Uterus (tissue), 4 donors: ENCODE results near the gene CRTC3. TPM values are rescaled to one million over a fixed set of nuclear protein-coding genes. Genes with fewer than 3 reads are reported as not detected.

Source experiments
- DNase-seq, 2 donors: peaks; one replicate each; pipeline ENCODE4 v3.0.0-alpha.2; 2019 to 2020
- H3K27ac ChIP-seq, 2 donors: fragments of 200-600 bp; sonication (generic); 1 replicate in 1 of 2; 2 replicates in 1 of 2; pipeline ENCODE4 v1.5.1; 2016 to 2018
- H3K27me3 ChIP-seq, 2 donors: fragments of 200-600 bp; sonication (generic); one replicate each; pipeline ENCODE4 v1.5.1; 2018 to 2019; ENCODE audit warnings: control low read depth in 1 of 2
- H3K36me3 ChIP-seq, 2 donors: fragments of 200-600 bp; sonication (generic); one replicate each; pipeline ENCODE4 v1.5.1; 2019; ENCODE audit warnings: control low read depth in 1 of 2
- H3K4me1 ChIP-seq, 2 donors: fragments of 200-600 bp; sonication (generic); one replicate each; pipeline ENCODE4 v1.5.1; 2018 to 2019; ENCODE audit warnings: control low read depth in 1 of 2
- H3K4me3 ChIP-seq, 2 donors: fragments of 200-600 bp; sonication (generic); 1 replicate in 1 of 2; 2 replicates in 1 of 2; pipeline ENCODE4 v1.5.1; 2018 to 2019; ENCODE audit warnings: mild to moderate bottlenecking in 1 of 2
- H3K9me3 ChIP-seq, 2 donors: fragments of 200-600 bp; sonication (generic); one replicate each; pipeline ENCODE4 v1.5.1; 2019; ENCODE audit warnings: control low read depth in 1 of 2
- POLR2A ChIP-seq, 2 donors: fragments of 450-650 bp; IDR thresholded peaks; one replicate each; pipeline ENCODE4 v1.6.1; 2016; ENCODE audit warnings: antibody characterized with exemption in 2 of 2, mild to moderate bottlenecking in 1 of 2, moderate library complexity in 1 of 2
- intact Hi-C: fragments of 100-400 bp; cut with DNase I; formaldehyde crosslinking; loops from one replicate; pipeline ENCODE4 v1.15.1; 2023; ENCODE audit warnings: low total_unique reads
- total RNA-seq, 4 donors: library from RNA; depleted of rRNA in 3 of 4; stranded (reverse); fragments of >200 nt in 3 of 4; gene quantifications; one replicate each; pipeline versions ENCODE4 v1.1.0 to v1.2.4, GENCODE V29; 2014 to 2023
- TF ChIP-seq, protein P1 (sequence below), 4 experiments: fragments of 200-600 bp in 2 of 4; fragments of 450-650 bp in 2 of 4; sonication (generic) in 2 of 4; IDR thresholded peaks; one replicate each; pipeline ENCODE4 v1.5.1; 2016 to 2019; ENCODE audit warnings: antibody characterized with exemption in 4 of 4, mild to moderate bottlenecking in 2 of 4, moderate library complexity in 1 of 4
- donor health status: DM: yes; HTN: yes; CAD: no.

CRTC3 gene
- total RNA-seq, 4 donors from 2014 or later = 18.4 to 89.4 (median 40.9) TPM

DNA sequence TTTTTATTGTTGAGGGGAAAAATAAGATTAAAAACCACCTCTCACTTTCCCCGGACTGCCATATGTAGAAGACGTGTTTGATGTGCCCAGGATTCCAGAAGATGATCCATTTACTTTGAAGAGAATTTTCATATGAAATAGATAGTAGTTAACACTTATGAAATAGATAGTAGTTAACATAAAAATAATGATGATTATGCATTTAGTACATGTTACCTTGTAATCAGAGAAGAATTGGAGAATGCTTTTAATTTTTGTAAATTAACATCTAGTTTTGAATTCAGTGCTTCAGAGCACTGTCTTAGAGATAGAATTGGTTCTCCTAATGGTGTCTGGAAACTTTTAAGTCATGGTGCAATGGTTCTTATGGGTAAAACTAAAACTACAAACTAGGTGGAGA is 46.1 kb upstream of the CRTC3 start:
- intact Hi-C loops = loop anchor here (5.0 kb wide), 1 partner anchor 161 kb away; no protein-coding TSS in a partner anchor
- Histone ChIP-seq H3K4me1 (no peaks in the 10 kb centered on the region), H3K36me3 (no peaks in the 10 kb centered on the region), H3K9me3 (no peaks in the 10 kb centered on the region), H3K4me3 (no peak overlapping the region), H3K27ac (no peak overlapping the region), H3K27me3 (no peaks in the 10 kb centered on the region)
- TF ChIP-seq, protein P1, sequence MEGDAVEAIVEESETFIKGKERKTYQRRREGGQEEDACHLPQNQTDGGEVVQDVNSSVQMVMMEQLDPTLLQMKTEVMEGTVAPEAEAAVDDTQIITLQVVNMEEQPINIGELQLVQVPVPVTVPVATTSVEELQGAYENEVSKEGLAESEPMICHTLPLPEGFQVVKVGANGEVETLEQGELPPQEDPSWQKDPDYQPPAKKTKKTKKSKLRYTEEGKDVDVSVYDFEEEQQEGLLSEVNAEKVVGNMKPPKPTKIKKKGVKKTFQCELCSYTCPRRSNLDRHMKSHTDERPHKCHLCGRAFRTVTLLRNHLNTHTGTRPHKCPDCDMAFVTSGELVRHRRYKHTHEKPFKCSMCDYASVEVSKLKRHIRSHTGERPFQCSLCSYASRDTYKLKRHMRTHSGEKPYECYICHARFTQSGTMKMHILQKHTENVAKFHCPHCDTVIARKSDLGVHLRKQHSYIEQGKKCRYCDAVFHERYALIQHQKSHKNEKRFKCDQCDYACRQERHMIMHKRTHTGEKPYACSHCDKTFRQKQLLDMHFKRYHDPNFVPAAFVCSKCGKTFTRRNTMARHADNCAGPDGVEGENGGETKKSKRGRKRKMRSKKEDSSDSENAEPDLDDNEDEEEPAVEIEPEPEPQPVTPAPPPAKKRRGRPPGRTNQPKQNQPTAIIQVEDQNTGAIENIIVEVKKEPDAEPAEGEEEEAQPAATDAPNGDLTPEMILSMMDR (IDR thresholded peaks at IDR 0.05) = no peak
- TF ChIP-seq POLR2A (IDR thresholded peaks at IDR 0.05) = no peak
- no peak for DNase-seq

DNA sequence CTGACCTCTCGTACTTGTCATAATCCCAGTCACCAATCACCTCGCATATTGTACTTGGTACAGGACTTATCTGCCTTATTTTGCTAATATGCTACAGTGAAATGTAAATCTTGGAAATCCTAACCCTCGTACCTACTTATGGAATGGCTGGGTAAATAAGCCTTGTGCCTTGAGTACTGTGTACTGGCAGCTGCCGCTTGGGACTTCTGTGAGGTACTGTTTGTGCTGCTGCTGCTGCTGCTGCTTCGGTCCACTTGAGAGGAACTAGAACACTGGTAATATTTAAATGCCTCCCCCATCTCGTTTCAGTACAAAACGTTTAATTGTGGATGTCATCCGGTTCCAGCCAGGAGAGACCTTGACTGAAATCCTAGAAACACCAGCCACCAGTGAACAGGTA is 42.5 kb upstream of the CRTC3 start:
- no peaks in the 10 kb centered on the region for H3K4me1 ChIP-seq
- no peaks in the 10 kb centered on the region for H3K9me3 ChIP-seq
- DNase-seq = no peak
- no peaks in the 10 kb centered on the region for H3K36me3 ChIP-seq
- no peak overlapping the region for H3K4me3 ChIP-seq
- intact Hi-C loops = no loop called here
- TF ChIP-seq, protein P1 (IDR thresholded peaks at IDR 0.05) = no peak
- no peak for TF ChIP-seq POLR2A (IDR thresholded peaks at IDR 0.05)
- no peaks in the 10 kb centered on the region for H3K27me3 ChIP-seq
- no peak overlapping the region for H3K27ac ChIP-seq

DNA sequence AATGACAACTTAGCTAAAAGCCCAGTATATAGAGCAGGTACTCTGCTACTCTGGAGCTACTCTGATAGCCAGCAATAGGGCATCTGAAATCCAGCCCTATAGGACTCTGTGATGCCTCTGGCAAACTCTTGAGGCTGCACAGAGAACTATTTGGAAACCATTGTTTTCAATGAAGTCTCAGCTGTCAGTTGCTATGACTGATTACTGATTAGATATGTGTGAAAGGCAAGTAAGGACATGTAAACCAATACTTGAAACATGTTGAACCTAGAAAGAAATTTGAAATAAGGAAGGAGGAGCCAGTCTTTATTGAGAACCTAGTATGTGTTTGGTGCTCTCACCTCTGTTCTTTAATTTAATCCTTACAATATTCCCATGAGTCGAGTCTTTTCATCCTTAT is 40.2 kb upstream of the CRTC3 start:
- no peak overlapping the region for H3K27ac ChIP-seq
- no peaks in the 10 kb centered on the region for H3K36me3 ChIP-seq
- TF ChIP-seq POLR2A (IDR thresholded peaks at IDR 0.05) = no peak
- no peak for DNase-seq
- no peaks in the 10 kb centered on the region for H3K9me3 ChIP-seq
- H3K4me1 ChIP-seq = no peaks in the 10 kb centered on the region
- intact Hi-C loops = no loop called here
- H3K27me3 ChIP-seq = no peaks in the 10 kb centered on the region
- H3K4me3 ChIP-seq = no peak overlapping the region

- no peaks in the 10 kb centered on the region for H3K36me3 ChIP-seq
- H3K9me3 ChIP-seq = no peaks in the 10 kb centered on the region
- no peak for DNase-seq
- H3K27ac ChIP-seq = no peak overlapping the region
- H3K4me3 ChIP-seq = no peak overlapping the region
- no peaks in the 10 kb centered on the region for H3K4me1 ChIP-seq
- intact Hi-C loops = no loop called here
- TF ChIP-seq, protein P1 (IDR thresholded peaks at IDR 0.05) = no peak
- TF ChIP-seq POLR2A (IDR thresholded peaks at IDR 0.05) = no peak
- H3K27me3 ChIP-seq = no peaks in the 10 kb centered on the region
Measured at GRCh38 chr15:90489944-90490343, 39.8 kb upstream of the CRTC3 start.

- H3K9me3 ChIP-seq = no peaks in the 10 kb centered on the region
- no peaks in the 10 kb centered on the region for H3K36me3 ChIP-seq
- intact Hi-C loops = no loop called here
- no peak for TF ChIP-seq POLR2A (IDR thresholded peaks at IDR 0.05)
- TF ChIP-seq, protein P1 (IDR thresholded peaks at IDR 0.05) = no peak
- no peaks in the 10 kb centered on the region for H3K4me1 ChIP-seq
- no peaks in the 10 kb centered on the region for H3K27me3 ChIP-seq
- DNase-seq = no peak
- H3K27ac ChIP-seq = no peak overlapping the region
- H3K4me3 ChIP-seq = no peak overlapping the region
Measured at GRCh38 chr15:90493647-90494046, 36.1 kb upstream of the CRTC3 start.

DNA sequence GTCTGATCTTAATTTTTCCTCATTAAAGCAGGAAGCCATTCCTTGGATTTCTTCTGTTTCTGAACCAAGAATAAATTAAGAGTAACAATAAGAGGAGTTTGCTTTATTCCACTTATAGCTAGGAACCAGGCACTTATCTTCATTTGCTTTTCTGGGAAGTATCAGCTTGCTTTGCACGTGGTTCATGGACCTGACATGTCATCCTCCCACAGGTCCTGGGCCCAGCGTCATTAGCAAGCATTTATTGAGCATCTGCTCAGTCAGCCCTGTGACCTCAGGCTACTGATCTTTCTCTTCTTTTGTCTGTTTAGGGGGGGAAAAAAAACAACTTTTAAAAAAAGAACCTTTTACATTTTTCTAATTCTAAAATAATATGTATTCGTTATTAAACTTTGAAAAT is 34.7 kb upstream of the CRTC3 start:
- intact Hi-C loops = no loop called here
- DNase-seq = peak; percentile 24 to 39
- TF ChIP-seq, protein P1 (IDR thresholded peaks at IDR 0.05) = no peak
- no peak for TF ChIP-seq POLR2A (IDR thresholded peaks at IDR 0.05)
- no peaks in the 10 kb centered on the region for H3K4me1 ChIP-seq
- H3K9me3 ChIP-seq = no peaks in the 10 kb centered on the region
- no peaks in the 10 kb centered on the region for H3K27me3 ChIP-seq
- peak overlapping the region in 1 of 2 donors; percentile 18 for H3K27ac ChIP-seq
- no peak overlapping the region for H3K4me3 ChIP-seq
- no peaks in the 10 kb centered on the region for H3K36me3 ChIP-seq
